ENCODE data around the gene DCDC2.

GRCh38 chr6:24306936-24307335, 50.9 kb downstream of the DCDC2 start:
- no peak for TF ChIP-seq CTCF (IDR thresholded peaks at IDR 0.05; ENCODE audit: low read depth, low read length, missing input control)
- no peak for TF ChIP-seq JUND (IDR thresholded peaks at IDR 0.05)
- TF ChIP-seq EGR1 (IDR thresholded peaks at IDR 0.05; ENCODE audit: low read depth in 2 of 2), result no peak

All from liver (tissue), 3 donors.